ENCODE data around the gene ZNF441. TPM values are rescaled to one million over a fixed set of nuclear protein-coding genes. Genes with fewer than 3 reads are reported as not detected.

Gene ZNF441
- 4.3 TPM for polyA plus RNA-seq (2013)

DNA sequence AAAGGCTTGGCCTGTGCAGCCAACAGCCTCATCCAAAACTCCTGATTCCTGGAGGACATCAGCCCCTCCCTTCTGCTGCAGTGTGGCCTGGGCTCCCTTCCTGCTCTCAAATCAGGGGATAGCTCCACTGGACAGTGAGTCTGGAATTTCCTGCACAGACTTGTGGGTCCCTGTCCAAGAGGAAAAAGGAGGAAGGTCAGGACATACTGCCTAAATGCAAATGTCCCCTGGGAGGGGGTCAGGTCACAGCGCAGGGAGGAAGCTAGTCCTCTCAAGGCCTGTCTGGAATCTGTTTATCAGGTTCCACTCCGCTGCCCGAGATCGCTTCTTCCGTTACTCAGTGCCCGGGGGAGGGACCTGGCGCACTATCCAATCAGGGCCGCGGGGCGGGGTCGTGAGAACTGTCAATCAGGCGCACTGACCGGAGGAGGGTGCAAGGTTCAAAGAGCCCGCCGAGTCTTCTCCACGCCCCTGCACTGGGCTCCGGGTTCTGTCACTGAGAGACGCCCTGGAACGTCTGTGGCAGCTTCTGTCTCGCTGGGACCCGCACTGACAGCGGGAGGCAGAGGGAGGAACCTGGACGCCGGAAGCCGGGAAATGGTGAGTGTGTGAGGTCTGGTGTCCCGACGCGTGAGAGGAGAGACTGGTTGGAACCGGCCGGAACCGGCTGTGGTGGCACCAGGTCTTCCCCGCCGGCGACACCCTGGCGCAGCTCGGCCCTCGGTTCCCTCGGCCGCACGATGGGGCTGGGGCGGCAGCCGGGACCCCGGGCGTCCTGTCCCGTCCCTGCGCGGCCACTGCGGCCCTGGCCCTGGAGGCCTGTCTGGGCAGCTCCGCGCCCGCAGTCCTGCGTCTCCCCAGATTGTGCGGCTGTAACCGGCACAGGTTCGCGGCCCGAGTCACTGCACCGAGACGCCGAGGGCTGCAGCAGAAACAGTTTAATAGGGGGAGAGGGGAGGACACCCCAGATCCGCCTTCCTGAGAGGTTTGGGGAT lies at the start of gene ZNF441:
Gene ZNF441, plus strand, starts transcription at position 404 of the 995 bp plus-strand sequence. Its CDS starts 194 bp downstream, at position 598.
- WGBS (ENCODE audit: insufficient coverage) = 0% methylated on average over 52 of the region's 61 CpGs
- H3K4me3 ChIP-seq (ENCODE audit: control insufficient read depth in 1 of 7, extremely low read depth in 1 of 7, insufficient read depth in 4 of 7, low read depth in 2 of 7, low read length in 6 of 7) = peak within 1 kb of the TSS; percentile 77 to 92 (median 88)
- ChIA-PET POLR2A (no interaction called here), CTCF (interaction anchor here (0.6 to 2.4 kb wide), 2 partner anchors 46 to 67 kb away, joined by 3 to 7 read pairs; no protein-coding TSS in a partner anchor)
- peak; percentile 91 to 96 (median 95) for DNase-seq
- H3K27ac ChIP-seq (ENCODE audit: insufficient read depth in 1 of 2, low read depth in 1 of 2, low read length in 2 of 2, poor library complexity in 1 of 2, severe bottlenecking in 2 of 2) = peak within 1 kb of the TSS; percentile 58 to 80
- H3K4me1 ChIP-seq (ENCODE audit: control extremely low read depth in 1 of 4, control insufficient read depth in 4 of 4, insufficient read depth in 4 of 4, low read length in 3 of 4) = peaks cover 0 to 18% (median 14%) of the 10 kb centered on the region in 4 experiments
- H3K9me3 ChIP-seq (ENCODE audit: control extremely low read depth in 1 of 5, control insufficient read depth in 4 of 5, insufficient read depth in 2 of 5, low read depth in 1 of 5, low read length in 4 of 5) = peaks cover 0 to 33% (median 15%) of the 10 kb centered on the region in 5 experiments
- H3K27me3 ChIP-seq (replicated peaks in 2 of 5; ENCODE audit: control insufficient read depth in 4 of 5, insufficient read depth in 5 of 5, low read length in 4 of 5) = no peaks in the 10 kb centered on the region
- H3K36me3 ChIP-seq (ENCODE audit: control insufficient read depth in 4 of 4, insufficient read depth in 4 of 4, low read length in 3 of 4) = no peaks in the 10 kb centered on the region

DNA sequence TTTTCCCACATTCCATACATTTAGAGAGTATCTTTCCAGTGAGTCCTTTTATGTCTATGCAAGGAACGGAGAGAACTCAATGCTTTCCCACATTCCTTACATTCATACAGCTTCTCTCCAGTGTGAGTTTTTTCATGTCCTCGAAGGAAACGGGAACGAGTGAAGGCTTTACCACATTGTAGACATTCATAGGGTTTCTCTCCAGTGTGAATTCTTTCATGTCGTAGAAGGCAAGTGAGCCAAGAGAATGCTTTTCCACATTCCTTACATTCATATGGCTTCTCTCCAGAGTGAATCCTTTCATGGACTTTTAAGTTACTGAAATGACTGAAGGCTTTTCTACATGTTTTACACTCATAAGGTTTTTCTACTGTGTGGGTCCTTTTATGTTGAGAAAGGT lies 45.1 kb upstream of the ZNF441 start:
- 97% methylated on average over 5 of the region's 5 CpGs for WGBS (ENCODE audit: insufficient coverage)
- H3K27me3 ChIP-seq (replicated peaks in 2 of 5; ENCODE audit: control insufficient read depth in 4 of 5, insufficient read depth in 5 of 5, low read length in 4 of 5) = no peaks in the 10 kb centered on the region
- peaks cover 11 to 66% (median 46%) of the 10 kb centered on the region in 5 experiments for H3K9me3 ChIP-seq (ENCODE audit: control extremely low read depth in 1 of 5, control insufficient read depth in 4 of 5, insufficient read depth in 2 of 5, low read depth in 1 of 5, low read length in 4 of 5)
- no peak for DNase-seq
- peaks cover 26 to 70% (median 47%) of the 10 kb centered on the region in 4 experiments for H3K36me3 ChIP-seq (ENCODE audit: control insufficient read depth in 4 of 4, insufficient read depth in 4 of 4, low read length in 3 of 4)
- POLR2A ChIA-PET = no interaction called here
- CTCF ChIA-PET = interaction anchor here (1.1 kb wide), 1 partner anchor 13 kb away, joined by 3 read pairs; no protein-coding TSS in a partner anchor
- H3K4me1 ChIP-seq (ENCODE audit: control extremely low read depth in 1 of 4, control insufficient read depth in 4 of 4, insufficient read depth in 4 of 4, low read length in 3 of 4) = no peaks in the 10 kb centered on the region
- no peak overlapping the region for H3K4me3 ChIP-seq (ENCODE audit: control insufficient read depth in 1 of 7, extremely low read depth in 1 of 7, insufficient read depth in 4 of 7, low read depth in 2 of 7, low read length in 6 of 7)
- H3K27ac ChIP-seq (ENCODE audit: insufficient read depth in 1 of 2, low read depth in 1 of 2, low read length in 2 of 2, poor library complexity in 1 of 2, severe bottlenecking in 2 of 2) = no peak overlapping the region

DNA sequence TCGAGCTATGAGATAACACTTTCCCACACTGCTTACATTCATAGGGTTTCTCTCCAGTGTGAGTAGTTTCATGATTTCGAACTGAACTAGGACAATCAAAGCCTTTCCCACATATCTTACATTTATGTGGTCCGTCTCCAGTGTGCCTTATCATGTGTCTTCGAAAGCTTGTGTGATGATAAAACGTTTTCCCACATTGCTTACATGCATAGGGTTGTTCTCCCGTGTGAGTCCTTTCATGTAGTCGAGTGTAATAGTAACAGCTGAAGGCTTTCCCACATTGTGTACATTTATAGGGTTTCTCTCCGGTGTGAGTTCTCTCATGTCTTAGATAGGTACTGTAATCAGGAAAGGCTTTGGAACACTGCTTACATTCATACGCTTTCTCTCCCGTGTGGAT lies 44.4 kb upstream of the ZNF441 start:
- peaks cover 27 to 74% (median 49%) of the 10 kb centered on the region in 4 experiments for H3K36me3 ChIP-seq (ENCODE audit: control insufficient read depth in 4 of 4, insufficient read depth in 4 of 4, low read length in 3 of 4)
- ChIA-PET CTCF (no interaction called here), POLR2A (no interaction called here)
- no peaks in the 10 kb centered on the region for H3K27me3 ChIP-seq (replicated peaks in 2 of 5; ENCODE audit: control insufficient read depth in 4 of 5, insufficient read depth in 5 of 5, low read length in 4 of 5)
- DNase-seq = peak in 1 of 3 donors; percentile 12
- no peaks in the 10 kb centered on the region for H3K4me1 ChIP-seq (ENCODE audit: control extremely low read depth in 1 of 4, control insufficient read depth in 4 of 4, insufficient read depth in 4 of 4, low read length in 3 of 4)
- H3K27ac ChIP-seq (ENCODE audit: insufficient read depth in 1 of 2, low read depth in 1 of 2, low read length in 2 of 2, poor library complexity in 1 of 2, severe bottlenecking in 2 of 2) = no peak overlapping the region
- peaks cover 11 to 67% (median 46%) of the 10 kb centered on the region in 5 experiments for H3K9me3 ChIP-seq (ENCODE audit: control extremely low read depth in 1 of 5, control insufficient read depth in 4 of 5, insufficient read depth in 2 of 5, low read depth in 1 of 5, low read length in 4 of 5)
- 98% methylated on average over 8 of the region's 10 CpGs for WGBS (ENCODE audit: insufficient coverage)
- no peak overlapping the region for H3K4me3 ChIP-seq (ENCODE audit: control insufficient read depth in 1 of 7, extremely low read depth in 1 of 7, insufficient read depth in 4 of 7, low read depth in 2 of 7, low read length in 6 of 7)

DNA sequence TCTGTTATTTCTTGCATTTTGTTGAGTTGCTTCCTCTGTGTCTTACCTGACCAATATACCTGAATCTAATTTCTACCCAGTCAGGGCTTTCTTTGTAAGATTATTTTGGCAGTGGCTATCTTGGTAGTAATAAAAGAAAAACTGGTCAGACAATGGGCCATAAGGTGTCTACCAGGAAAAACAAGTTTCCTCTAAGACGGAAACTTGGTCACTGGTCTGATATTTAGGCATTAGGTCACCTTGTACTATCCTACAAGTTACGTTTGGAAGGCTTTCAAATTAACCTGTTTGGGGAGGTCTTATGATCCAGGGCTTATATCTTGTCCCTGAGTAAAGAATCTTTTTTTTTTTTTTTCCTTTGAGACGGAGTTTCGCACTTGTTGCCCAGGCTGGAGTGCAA lies 37.2 kb upstream of the ZNF441 start:
- H3K9me3 ChIP-seq (ENCODE audit: control extremely low read depth in 1 of 5, control insufficient read depth in 4 of 5, insufficient read depth in 2 of 5, low read depth in 1 of 5, low read length in 4 of 5) = peaks cover 8 to 51% (median 31%) of the 10 kb centered on the region in 5 experiments
- H3K36me3 ChIP-seq (ENCODE audit: control insufficient read depth in 4 of 4, insufficient read depth in 4 of 4, low read length in 3 of 4) = peaks cover 9 to 55% (median 18%) of the 10 kb centered on the region in 4 experiments
- ChIA-PET POLR2A (no interaction called here), CTCF (interaction anchor here (0.5 kb wide), 1 partner anchor 9 kb away, joined by 3 read pairs; no protein-coding TSS in a partner anchor)
- no peaks in the 10 kb centered on the region for H3K4me1 ChIP-seq (ENCODE audit: control extremely low read depth in 1 of 4, control insufficient read depth in 4 of 4, insufficient read depth in 4 of 4, low read length in 3 of 4)
- no peaks in the 10 kb centered on the region for H3K27me3 ChIP-seq (replicated peaks in 2 of 5; ENCODE audit: control insufficient read depth in 4 of 5, insufficient read depth in 5 of 5, low read length in 4 of 5)
- no peak overlapping the region for H3K4me3 ChIP-seq (ENCODE audit: control insufficient read depth in 1 of 7, extremely low read depth in 1 of 7, insufficient read depth in 4 of 7, low read depth in 2 of 7, low read length in 6 of 7)
- no peak overlapping the region for H3K27ac ChIP-seq (ENCODE audit: insufficient read depth in 1 of 2, low read depth in 1 of 2, low read length in 2 of 2, poor library complexity in 1 of 2, severe bottlenecking in 2 of 2)
- 100% methylated on average over 2 of the region's 4 CpGs for WGBS (ENCODE audit: insufficient coverage)
- DNase-seq = no peak

DNA sequence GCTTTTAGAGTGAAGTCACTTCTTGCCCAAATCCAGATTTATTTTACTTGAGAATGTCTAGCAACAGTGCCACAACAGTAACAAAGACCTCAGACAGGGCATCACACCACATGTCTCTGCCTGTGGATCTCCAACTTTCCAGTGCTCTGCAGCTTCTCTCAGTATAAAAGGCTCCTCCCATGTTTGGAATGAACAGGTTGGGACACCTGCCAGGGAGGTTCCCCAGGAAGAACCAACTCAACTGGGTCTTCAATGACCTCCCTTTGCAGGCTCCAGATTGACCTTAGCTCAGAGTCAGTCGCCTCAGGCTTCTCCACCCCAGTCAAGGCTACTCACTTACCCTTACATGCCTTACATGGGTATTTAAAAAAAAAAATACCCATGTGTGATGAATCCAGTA lies 31.4 kb upstream of the ZNF441 start:
- Histone ChIP-seq H3K27ac (ENCODE audit: insufficient read depth in 1 of 2, low read depth in 1 of 2, low read length in 2 of 2, poor library complexity in 1 of 2, severe bottlenecking in 2 of 2) (no peak overlapping the region), H3K36me3 (ENCODE audit: control insufficient read depth in 4 of 4, insufficient read depth in 4 of 4, low read length in 3 of 4) (peaks cover 2 to 12% (median 3%) of the 10 kb centered on the region in 4 experiments), H3K4me1 (ENCODE audit: control extremely low read depth in 1 of 4, control insufficient read depth in 4 of 4, insufficient read depth in 4 of 4, low read length in 3 of 4) (peaks cover 0 to 24% (median 21%) of the 10 kb centered on the region in 4 experiments), H3K27me3 (replicated peaks in 2 of 5; ENCODE audit: control insufficient read depth in 4 of 5, insufficient read depth in 5 of 5, low read length in 4 of 5) (no peaks in the 10 kb centered on the region), H3K4me3 (ENCODE audit: control insufficient read depth in 1 of 7, extremely low read depth in 1 of 7, insufficient read depth in 4 of 7, low read depth in 2 of 7, low read length in 6 of 7) (no peak overlapping the region), H3K9me3 (ENCODE audit: control extremely low read depth in 1 of 5, control insufficient read depth in 4 of 5, insufficient read depth in 2 of 5, low read depth in 1 of 5, low read length in 4 of 5) (peaks cover 0 to 10% (median 7%) of the 10 kb centered on the region in 5 experiments)
- ChIA-PET POLR2A (no interaction called here), CTCF (interaction anchor here (2.5 kb wide), 1 partner anchor 35 kb away, joined by 10 read pairs; no protein-coding TSS in a partner anchor)
- no peak for DNase-seq
- no CpG with 5 or more reads among the region's 1 CpG for WGBS (ENCODE audit: insufficient coverage)

DNA sequence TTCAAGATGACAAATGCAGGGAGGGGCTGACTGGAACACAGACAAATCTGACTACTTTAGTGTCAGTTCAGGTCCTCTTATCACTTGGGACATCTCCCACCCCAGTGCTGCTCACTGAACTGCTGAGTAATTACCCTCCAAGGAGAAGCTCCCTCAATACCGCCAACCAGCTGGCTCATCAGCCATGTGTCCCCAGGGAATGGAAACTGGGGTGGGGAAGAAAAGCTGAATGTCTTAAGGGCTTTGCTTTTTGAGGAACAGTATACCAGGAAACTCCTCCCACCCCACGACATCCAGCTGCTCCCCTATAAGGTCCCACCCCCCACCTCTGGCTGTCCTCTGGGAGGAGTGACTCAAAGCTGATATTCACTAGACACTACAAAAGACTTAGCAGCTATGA lies 30.1 kb upstream of the ZNF441 start:
- Histone ChIP-seq H3K9me3 (ENCODE audit: control extremely low read depth in 1 of 5, control insufficient read depth in 4 of 5, insufficient read depth in 2 of 5, low read depth in 1 of 5, low read length in 4 of 5) (peaks cover 0 to 4% (median under 1%) of the 10 kb centered on the region in 5 experiments), H3K27ac (ENCODE audit: insufficient read depth in 1 of 2, low read depth in 1 of 2, low read length in 2 of 2, poor library complexity in 1 of 2, severe bottlenecking in 2 of 2) (no peak overlapping the region), H3K4me3 (ENCODE audit: control insufficient read depth in 1 of 7, extremely low read depth in 1 of 7, insufficient read depth in 4 of 7, low read depth in 2 of 7, low read length in 6 of 7) (peak overlapping the region in 1 of 7 experiments; percentile 28), H3K27me3 (replicated peaks in 2 of 5; ENCODE audit: control insufficient read depth in 4 of 5, insufficient read depth in 5 of 5, low read length in 4 of 5) (no peaks in the 10 kb centered on the region), H3K36me3 (ENCODE audit: control insufficient read depth in 4 of 4, insufficient read depth in 4 of 4, low read length in 3 of 4) (peaks cover 0 to 5% (median 2%) of the 10 kb centered on the region in 4 experiments), H3K4me1 (ENCODE audit: control extremely low read depth in 1 of 4, control insufficient read depth in 4 of 4, insufficient read depth in 4 of 4, low read length in 3 of 4) (peaks cover 0 to 24% (median 21%) of the 10 kb centered on the region in 4 experiments)
- WGBS (ENCODE audit: insufficient coverage) = 0% methylated on average over 1 of the region's 2 CpGs
- ChIA-PET CTCF (interaction anchor here (0.6 to 2.5 kb wide), 4 partner anchors 37 to 68 kb away, joined by 3 to 10 read pairs (median 4); no protein-coding TSS in a partner anchor), POLR2A (no interaction called here)
- peak; percentile 27 to 77 (median 74) for DNase-seq

Measured in common myeloid progenitor, CD34-positive (primary cell).